Memory B cell (primary cell): ENCODE measurements around the gene DOK3.
"Not testable (repeated sequence)": the region's sequence is repeated elsewhere in the genome, so short reads cannot be mapped to it uniquely, and the experiment has no call there.

Experiments used
- ATAC-seq: fragments of 150-1000 bp; cut with Tn5 transposase; 2 replicates; pipeline ENCODE4 v1.10.0; 2021; ENCODE audit warnings: low read depth, mild to moderate bottlenecking, moderate library complexity
- DNase-seq, 2 donors: peaks; one replicate each; pipeline ENCODE4 v3.0.0; 2022; ENCODE audit warnings: low spot score in 2 of 2
- H3K27ac Mint-ChIP-seq: one replicate; pipeline ENCODE4 v1.8.0; 2022; ENCODE audit warnings: mild to moderate bottlenecking, moderate library complexity, mixed read lengths
- H3K27me3 Mint-ChIP-seq: one replicate; pipeline ENCODE4 v1.8.0; 2022; ENCODE audit warnings: mixed read lengths
- H3K36me3 Mint-ChIP-seq: one replicate; pipeline ENCODE4 v1.8.0; 2022; ENCODE audit warnings: mild to moderate bottlenecking, mixed read lengths
- H3K4me1 Mint-ChIP-seq: one replicate; pipeline ENCODE4 v1.8.0; 2022; ENCODE audit warnings: mixed read lengths
- H3K4me3 Mint-ChIP-seq: one replicate; pipeline ENCODE4 v1.8.0; 2022; ENCODE audit warnings: mild to moderate bottlenecking, moderate library complexity, mixed read lengths
- H3K9me3 Mint-ChIP-seq: one replicate; pipeline ENCODE4 v1.8.0; 2022; ENCODE audit warnings: mixed read lengths

DOK3 gene

DNA sequence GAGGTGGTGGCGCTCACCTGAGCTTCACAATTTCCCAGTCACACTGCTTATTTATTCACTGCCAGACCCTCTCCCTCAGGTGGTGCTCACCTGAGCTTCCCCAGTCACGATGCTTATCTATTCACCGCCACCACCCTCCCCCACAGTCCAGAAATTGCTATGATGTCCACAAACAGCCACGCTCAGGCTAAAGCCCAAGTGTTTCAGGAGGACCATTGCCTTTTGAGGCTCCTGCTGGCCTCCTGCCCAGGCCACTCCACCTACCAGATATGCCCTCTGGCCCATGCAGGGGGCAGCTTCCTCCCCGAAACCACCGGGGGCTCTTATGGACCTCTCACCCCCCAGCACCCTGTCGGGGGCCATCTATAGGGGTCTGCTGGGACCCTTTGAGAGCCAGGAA, 16.8 kb downstream of the DOK3 start:
- Mint-ChIP-seq H3K4me3 (no peak overlapping the region), H3K4me1 (peaks cover 33% of the 10 kb centered on the region), H3K36me3 (peaks cover 21% of the 10 kb centered on the region), H3K27ac (no peak overlapping the region), H3K9me3 (no peaks in the 10 kb centered on the region), H3K27me3 (no peaks in the 10 kb centered on the region)
- ATAC-seq = no peak
- DNase-seq = no peak

DNA sequence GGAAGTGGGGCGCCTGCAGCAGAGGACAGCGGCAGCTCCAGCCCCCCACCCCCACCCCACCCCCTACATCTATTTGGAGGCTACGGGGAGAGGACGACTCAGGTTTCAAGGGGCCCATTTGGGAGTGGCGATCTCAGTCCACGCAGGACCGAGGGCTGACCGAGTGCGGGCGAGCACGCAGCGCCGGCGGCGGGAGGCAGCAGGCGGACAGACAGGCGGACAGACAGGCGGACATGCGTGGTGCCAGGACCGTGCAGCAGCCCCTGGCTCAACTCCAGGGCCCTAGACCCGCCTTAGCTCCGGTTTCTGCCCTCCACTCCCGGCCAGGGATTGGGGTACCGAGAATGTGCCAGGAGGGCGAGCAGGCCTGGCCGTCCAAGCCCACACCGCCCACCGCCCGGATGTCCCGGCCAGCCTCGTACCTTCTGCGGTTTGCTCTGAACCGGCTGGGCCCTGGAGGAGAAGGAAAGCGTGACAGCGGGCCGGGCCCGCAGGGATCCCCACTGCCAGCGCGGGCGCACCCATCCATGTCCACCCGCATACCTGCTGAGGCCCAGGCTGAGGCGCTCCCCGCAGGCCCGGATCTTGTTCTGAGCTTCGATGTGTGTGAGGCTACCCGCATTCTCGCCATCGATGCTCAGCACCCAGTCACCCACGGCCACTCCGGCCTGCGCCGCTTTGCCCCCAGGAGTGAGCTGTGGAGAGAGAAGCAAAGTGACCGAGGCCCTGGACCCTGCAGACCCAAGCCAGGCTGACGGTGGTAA, 17.5 kb downstream of the DOK3 start:
- Mint-ChIP-seq H3K4me1 (peaks cover 33% of the 10 kb centered on the region), H3K27me3 (no peaks in the 10 kb centered on the region), H3K27ac (no peak overlapping the region), H3K36me3 (peaks cover 21% of the 10 kb centered on the region), H3K9me3 (no peaks in the 10 kb centered on the region), H3K4me3 (no peak overlapping the region)
- ATAC-seq (no peak), DNase-seq (no peak)

DNA sequence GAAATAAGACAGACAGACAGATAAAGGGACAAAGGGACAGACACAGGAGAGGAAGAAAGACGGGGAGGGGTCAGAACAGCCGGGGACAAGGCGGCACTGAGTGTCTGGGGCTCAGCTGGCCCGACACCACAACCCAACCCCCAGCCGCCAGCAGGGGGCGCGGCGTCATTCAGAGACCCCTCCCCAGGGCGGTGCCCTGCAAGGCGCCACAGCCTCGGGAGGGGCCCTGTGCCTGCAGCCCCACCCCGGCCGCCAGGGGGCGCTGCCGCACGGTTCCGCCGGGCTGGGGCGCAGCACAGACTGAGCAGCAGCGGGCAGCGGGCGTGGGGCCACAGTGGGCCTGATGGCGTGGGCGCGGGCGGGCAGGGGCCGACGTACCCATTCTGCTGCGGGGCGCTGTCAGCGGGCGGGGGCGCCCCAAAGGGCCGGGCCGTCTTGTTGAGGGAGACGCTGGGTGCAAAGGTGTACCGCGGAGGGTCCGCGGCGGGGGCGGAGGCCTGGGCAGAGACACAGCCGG, 18.1 kb downstream of the DOK3 start:
- Mint-ChIP-seq H3K9me3 (no peaks in the 10 kb centered on the region), H3K4me3 (no peak overlapping the region), H3K4me1 (peaks cover 32% of the 10 kb centered on the region), H3K27ac (no peak overlapping the region), H3K27me3 (no peaks in the 10 kb centered on the region), H3K36me3 (peaks cover 21% of the 10 kb centered on the region)
- DNase-seq (no peak), ATAC-seq (no peak)

DNA sequence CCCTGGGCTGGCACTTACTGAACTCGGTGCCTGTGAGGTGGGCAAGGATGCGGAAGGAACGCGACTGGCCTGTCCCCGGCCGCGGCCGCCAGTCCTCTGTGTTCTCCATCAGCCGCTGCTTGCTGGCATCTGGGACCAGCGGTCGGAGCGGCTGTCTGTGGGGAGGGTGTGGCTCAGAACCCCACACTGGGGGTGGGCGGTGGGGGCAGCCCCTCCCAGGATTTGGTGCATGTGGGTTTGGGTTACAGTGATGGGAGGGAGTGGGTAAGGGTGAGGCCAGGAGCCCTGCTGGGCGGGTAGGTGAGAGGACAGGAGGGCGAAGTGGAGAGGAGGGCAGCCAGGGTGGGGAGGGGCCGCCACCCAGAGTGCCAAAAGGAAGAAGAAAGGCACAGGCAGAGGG, 18.6 kb downstream of the DOK3 start:
- Mint-ChIP-seq H3K9me3 (no peaks in the 10 kb centered on the region), H3K27me3 (no peaks in the 10 kb centered on the region), H3K4me1 (peaks cover 31% of the 10 kb centered on the region), H3K36me3 (peaks cover 21% of the 10 kb centered on the region), H3K4me3 (no peak overlapping the region), H3K27ac (no peak overlapping the region)
- DNase-seq (no peak), ATAC-seq (no peak)

DNA sequence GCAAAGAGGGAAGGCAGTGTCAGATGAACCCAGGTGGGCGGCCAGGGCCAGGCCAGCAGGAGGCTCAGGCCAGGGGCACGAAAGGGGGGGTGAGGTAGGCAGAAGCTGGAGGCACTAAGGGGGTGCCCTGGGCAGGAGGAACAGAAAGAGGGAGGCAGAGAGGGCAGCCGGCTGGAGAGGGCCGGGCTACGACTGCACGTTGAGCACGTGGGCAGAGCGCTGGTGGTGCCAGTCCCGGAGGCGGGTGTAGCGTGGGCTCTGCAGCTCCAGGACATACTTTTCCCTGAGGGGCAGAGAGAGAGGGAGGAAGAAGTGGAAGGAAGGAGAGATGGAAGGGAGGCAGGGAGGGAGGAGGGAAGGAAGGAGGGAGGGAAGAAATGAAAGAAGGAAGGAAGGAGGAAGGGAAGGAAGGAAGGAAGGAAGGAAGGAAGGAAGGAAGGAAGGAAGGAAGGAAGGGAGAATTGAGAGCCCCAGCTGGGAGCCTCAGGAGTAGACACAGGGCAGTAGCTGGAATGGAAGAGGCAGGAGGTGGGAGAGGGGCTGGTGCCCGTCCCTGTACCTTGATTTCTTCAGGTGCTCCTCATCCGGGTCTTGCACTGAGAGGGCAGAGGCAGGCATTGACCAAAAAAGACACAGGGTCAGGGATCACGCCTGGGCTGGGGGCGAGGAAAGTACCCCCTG, 19.2 kb downstream of the DOK3 start:
- H3K4me1 Mint-ChIP-seq = peaks cover 31% of the 10 kb centered on the region
- peaks cover 21% of the 10 kb centered on the region for H3K36me3 Mint-ChIP-seq
- ATAC-seq = no peak
- DNase-seq = no peak
- H3K27ac Mint-ChIP-seq = peak overlapping the region; percentile 16
- H3K27me3 Mint-ChIP-seq = no peaks in the 10 kb centered on the region
- no peak overlapping the region for H3K4me3 Mint-ChIP-seq
- no peaks in the 10 kb centered on the region for H3K9me3 Mint-ChIP-seq

DNA sequence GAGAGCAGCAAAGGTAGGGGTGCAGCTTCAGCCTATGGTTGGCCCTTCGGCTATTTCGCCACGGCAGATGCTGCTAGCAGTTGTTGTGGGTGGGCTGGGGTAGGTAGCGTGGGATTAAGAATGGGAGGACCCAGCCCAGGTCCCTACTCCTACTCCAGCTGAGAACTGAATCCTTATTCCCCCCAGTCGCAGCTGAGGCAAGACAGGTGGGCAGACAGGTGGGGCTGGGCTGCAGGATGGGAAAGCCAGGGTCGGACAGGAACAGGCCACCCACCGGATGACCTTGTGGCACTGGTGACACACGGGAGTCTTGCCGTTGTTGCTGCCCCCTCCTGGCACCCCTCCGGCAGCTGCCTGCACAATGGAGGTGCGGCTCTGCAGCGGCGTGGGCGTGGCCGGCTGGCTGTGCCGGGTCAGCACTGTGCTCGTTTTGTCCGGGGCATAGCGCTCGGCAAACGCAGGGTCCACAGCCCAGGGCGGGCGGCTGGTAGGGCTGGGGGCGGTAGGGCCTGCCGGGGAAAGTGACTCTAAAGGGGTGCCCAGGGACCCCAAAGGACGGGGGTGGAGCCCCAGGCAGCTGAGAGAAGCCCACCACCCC, 20.4 kb downstream of the DOK3 start:
- H3K4me3 Mint-ChIP-seq = no peak overlapping the region
- no peak for ATAC-seq
- no peaks in the 10 kb centered on the region for H3K27me3 Mint-ChIP-seq
- H3K36me3 Mint-ChIP-seq = peaks cover 25% of the 10 kb centered on the region
- no peaks in the 10 kb centered on the region for H3K9me3 Mint-ChIP-seq
- peaks cover 23% of the 10 kb centered on the region for H3K4me1 Mint-ChIP-seq
- DNase-seq = no peak
- no peak overlapping the region for H3K27ac Mint-ChIP-seq

DNA sequence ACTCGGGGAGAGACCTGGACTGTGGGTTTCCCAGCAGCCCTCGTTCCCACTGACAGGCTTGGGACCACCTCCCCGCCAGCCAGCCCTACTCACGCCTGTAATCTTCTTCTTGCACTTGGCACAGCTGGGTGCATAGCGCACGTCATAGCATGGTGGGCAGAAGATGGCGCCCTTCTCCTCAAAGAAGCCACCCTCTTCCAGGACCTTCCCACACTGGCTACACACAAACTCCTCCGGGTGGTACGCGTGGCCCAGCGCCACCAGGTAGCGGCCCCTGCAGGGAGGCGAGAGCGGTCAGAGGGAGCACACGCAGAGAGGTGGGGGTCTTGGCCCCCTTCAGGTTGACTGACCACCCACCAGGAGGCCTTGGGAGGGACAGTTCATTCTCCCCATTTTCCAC, 21.7 kb downstream of the DOK3 start:
- Mint-ChIP-seq H3K27me3 (no peaks in the 10 kb centered on the region), H3K4me1 (peaks cover 17% of the 10 kb centered on the region), H3K9me3 (no peaks in the 10 kb centered on the region), H3K4me3 (no peak overlapping the region), H3K36me3 (peaks cover 25% of the 10 kb centered on the region), H3K27ac (no peak overlapping the region)
- no peak for DNase-seq
- no peak for ATAC-seq

DNA sequence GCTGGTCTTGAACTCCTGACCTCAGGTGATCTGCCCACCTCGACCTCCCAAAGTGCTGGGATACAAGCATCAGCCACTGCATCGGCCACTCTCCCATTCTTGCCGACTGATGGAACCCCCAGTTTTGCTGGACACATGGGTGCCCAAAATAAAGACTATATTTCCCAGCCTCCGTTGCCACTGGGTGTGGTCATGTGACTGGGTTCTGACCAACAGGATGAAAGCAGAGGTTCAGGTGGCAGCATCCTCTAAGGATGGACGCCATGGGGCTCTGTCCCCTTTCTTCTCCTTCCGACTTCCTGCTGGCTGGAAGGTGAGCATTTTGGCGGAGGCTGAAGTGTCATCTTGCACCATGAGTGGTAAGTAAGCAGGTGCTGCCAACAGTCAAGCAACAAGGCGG, 22.5 kb downstream of the DOK3 start:
- H3K36me3 Mint-ChIP-seq = peaks cover 19% of the 10 kb centered on the region
- ATAC-seq = no peak

DNA sequence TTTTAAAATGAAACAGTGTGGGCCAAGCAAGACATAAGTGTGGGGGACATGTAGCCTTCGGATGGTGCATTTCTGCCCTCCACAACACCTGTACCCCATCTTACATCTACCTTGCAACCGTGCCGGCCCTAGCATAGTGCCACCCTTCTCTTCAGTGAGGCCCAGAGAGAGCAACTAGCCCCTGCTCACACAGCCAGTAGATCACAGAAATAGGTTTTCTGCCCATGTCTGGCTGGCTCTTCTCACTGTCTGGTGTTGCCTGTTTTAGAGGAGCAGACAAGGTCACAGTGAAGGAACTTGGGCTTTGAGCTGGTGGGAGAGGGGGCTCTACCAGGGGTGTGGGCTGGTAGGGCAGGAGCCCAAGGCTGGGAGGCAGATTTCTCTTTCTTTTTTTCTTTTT, 23.4 kb downstream of the DOK3 start:
- Mint-ChIP-seq H3K4me1 (peaks cover 12% of the 10 kb centered on the region), H3K27ac (no peak overlapping the region), H3K4me3 (no peak overlapping the region), H3K27me3 (no peaks in the 10 kb centered on the region), H3K36me3 (peaks cover 18% of the 10 kb centered on the region), H3K9me3 (no peaks in the 10 kb centered on the region)
- no peak for ATAC-seq
- DNase-seq = no peak

More for the DNA sequence above, 22.5 kb downstream of the DOK3 start:
- no peak overlapping the region for H3K27ac Mint-ChIP-seq
- H3K9me3 Mint-ChIP-seq = no peaks in the 10 kb centered on the region
- no peak overlapping the region for H3K4me3 Mint-ChIP-seq
- DNase-seq = no peak
- H3K4me1 Mint-ChIP-seq = peaks cover 12% of the 10 kb centered on the region
- H3K27me3 Mint-ChIP-seq = no peaks in the 10 kb centered on the region

DNA sequence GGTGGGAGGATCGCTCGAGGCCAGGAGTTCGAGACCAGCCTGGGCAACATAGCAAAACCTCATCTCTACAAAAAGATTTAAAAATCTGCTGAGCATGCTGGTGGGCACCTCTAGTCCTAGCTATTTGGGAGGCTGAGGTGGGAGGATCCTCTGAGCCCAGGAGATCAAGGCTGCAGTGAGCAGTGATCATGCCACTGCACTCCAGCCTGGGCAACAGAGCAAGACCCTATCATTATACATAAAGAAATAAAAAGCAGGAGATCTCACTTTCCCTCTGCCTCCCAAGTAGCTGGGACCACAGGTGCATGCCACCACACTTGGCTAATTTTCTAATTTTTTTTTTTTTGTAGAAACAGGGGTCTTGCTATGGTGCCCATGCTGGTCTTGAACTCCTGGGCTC, 23.9 kb downstream of the DOK3 start:
- H3K9me3 Mint-ChIP-seq, H3K27ac Mint-ChIP-seq, H3K4me1 Mint-ChIP-seq, ATAC-seq, H3K4me3 Mint-ChIP-seq, DNase-seq, H3K27me3 Mint-ChIP-seq: not testable (repeated sequence)
- H3K36me3 Mint-ChIP-seq = peaks cover 13% of the 10 kb centered on the region

DNA sequence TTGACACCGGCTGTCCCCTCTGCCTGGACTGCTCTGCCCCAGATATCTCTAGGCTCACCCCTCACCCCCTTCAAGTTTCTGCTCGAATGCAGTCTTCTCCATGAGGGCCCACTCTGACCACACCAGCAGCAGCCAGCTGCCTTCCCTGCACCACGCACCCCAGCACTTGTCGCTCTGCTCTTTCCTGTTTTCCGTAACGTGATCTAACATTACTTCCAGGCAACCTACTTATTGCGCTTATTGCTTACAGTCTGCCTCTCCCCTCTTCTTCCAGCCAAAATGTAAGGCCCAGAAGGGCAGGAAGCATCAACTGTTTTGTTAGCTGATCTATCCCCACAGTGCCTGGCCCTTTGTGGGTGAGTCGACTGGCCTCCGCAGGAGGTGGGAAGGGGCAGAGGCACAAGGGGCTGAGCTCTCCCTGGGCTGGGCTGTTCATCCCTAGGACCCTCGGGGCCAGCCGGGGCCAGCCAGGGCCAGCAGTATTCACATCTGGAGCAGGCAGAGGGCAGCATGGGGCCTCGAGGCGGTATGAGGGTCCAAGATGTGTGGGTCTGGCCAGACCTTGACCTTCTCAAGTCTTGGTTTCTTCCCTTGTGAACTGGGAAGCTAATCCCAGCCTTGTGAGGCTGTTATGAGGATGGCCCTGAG, 24.6 kb downstream of the DOK3 start:
- Mint-ChIP-seq H3K4me3 (no peak overlapping the region), H3K36me3 (peaks cover 7% of the 10 kb centered on the region), H3K9me3 (no peaks in the 10 kb centered on the region), H3K27ac (no peak overlapping the region), H3K27me3 (no peaks in the 10 kb centered on the region), H3K4me1 (peaks cover under 1% of the 10 kb centered on the region)
- DNase-seq = no peak
- no peak for ATAC-seq

DNA sequence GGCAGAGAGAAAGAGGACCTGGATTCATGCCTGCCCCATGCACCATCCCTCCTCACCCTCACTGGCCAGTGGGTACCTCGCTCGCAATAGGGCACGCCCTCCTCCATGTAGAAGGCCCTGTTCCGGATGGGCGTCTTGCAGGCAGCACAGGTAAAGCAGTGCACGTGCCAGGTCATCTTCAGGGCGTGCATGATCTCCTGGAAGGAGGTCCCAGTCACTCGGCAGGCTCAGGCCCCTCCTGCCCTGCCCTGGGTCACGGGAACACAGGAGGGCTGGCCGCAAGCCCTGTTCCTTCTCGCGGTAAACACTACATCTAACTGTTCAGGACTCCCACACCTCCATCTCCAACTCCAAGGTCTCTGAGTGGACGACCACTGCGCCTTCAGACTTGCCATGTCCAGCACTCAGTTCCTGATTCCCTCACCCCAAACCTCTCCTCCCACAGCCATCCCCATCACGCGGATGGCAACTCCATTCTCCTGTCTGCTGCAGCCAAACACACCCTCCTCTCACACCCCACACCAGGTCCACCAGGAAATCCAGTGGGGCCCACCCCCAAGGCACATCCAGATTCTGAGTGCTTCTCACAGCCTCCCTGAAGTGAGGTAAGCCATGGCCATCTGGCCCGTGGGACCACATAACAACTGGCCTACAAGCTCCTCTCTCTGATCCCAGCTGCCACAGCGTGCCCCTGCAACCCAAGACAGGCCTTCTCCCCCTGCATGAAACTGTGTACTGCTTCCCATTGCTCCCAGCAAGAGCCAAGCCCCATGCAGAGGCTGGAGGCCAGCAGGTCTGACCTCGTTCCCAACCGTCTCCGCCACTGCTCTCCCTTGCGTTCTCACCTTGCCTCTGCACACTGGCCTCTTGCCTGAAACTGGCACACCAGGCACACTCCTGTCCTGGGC, 25.4 kb downstream of the DOK3 start:
- Mint-ChIP-seq H3K27ac (no peak overlapping the region), H3K27me3 (no peaks in the 10 kb centered on the region), H3K9me3 (no peaks in the 10 kb centered on the region), H3K4me1 (peaks cover 5% of the 10 kb centered on the region), H3K4me3 (no peak overlapping the region), H3K36me3 (peaks cover 7% of the 10 kb centered on the region)
- DNase-seq (no peak), ATAC-seq (no peak)

DNA sequence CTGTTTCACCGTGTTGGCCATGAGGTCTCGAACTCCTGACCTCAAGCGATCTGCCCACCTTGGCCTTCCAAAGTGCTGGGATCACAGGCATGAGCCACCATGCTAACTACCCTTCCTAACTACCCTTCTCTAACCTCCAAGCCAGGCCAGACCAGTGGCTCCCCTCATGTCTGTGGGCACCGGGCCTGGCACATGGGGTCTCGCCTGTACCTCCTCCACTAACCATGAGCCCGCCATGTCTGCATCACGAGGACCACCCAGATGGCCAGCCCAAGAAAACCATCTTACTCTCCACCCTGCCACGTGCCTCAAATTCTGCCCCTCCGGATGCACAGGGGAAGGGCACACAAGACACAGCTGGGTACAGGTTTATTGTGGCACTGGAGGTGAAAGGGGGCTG, 26.6 kb downstream of the DOK3 start:
- Mint-ChIP-seq H3K27ac (no peak overlapping the region), H3K36me3 (peaks cover 6% of the 10 kb centered on the region), H3K4me1 (peaks cover 9% of the 10 kb centered on the region), H3K27me3 (no peaks in the 10 kb centered on the region), H3K9me3 (no peaks in the 10 kb centered on the region), H3K4me3 (no peak overlapping the region)
- DNase-seq (no peak), ATAC-seq (no peak)
